Mammary epithelial cell (primary cell): Measurements from ENCODE around the gene MYO3B.

Source experiments
- CTCF ChIP-seq, 2 donors: IDR thresholded peaks in 1 of 2; conservative IDR thresholded peaks in 1 of 2; 2 replicates each; pipeline ENCODE4 v1.5.1; 2011 to 2012; ENCODE audit warnings: inconsistent platforms in 2 of 2, low read length in 2 of 2, mild to moderate bottlenecking in 2 of 2, control low read depth in 1 of 2, low read depth in 1 of 2; ENCODE audit not compliant: insufficient read depth in 1 of 2; ENCODE audit errors: extremely low read depth in 1 of 2
- EZH2 ChIP-seq: IDR thresholded peaks from 2 replicates; pipeline ENCODE4 v1.6.1; 2012; ENCODE audit warnings: low read length, inconsistent platforms, borderline replicate concordance

- no peak for TF ChIP-seq CTCF (conservative IDR thresholded peaks at IDR 0.05 in 1 of 2, IDR thresholded peaks at IDR 0.05 in 1 of 2; ENCODE audit: extremely low read depth in 1 of 2, insufficient read depth in 1 of 2, low read depth in 1 of 2, low read length in 2 of 2)
- no peak for TF ChIP-seq EZH2
Observed at GRCh38 chr2:170288859-170289258, 110.9 kb downstream of the MYO3B start.
